SIG-M5 treated with dmso at 0.1 percent for 504 hours (cell line): ENCODE data around the gene DOCK1.

Experiments used
- DNase-seq: peaks from one replicate; lab custom pipeline; 2025; ENCODE audit not compliant: unreplicated experiment; lab: John Stamatoyannopoulos, UW

DOCK1 gene

DNA sequence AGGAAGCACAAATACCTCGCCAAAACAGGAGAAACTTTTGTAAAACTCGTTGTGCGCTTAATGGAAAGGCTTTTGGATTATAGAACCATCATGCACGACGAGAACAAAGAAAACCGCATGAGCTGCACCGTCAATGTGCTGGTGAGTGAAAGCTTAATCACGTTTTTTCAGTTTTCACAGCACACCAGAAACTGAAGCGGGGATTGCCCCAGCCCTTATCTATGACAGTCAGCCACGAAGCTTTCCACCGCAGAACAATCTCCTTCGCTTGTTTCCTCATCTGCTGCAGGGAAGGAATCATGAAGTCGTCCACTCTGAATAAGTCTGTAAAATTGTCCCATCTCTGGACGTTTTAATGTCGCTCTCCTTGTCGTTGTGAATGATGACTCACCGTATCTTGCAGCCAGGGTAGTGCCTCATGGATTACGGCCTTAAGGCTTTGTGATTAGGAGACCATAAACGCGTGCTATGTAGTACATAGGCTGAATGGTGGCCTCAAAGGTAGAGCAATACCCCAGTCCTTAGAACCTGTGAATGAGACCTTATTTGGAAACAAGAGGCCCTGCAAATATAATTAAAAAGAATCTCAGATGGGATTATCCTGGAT, 468.9 kb downstream of the DOCK1 start:
- DNase-seq, result no peak

- DNase-seq, result no peak
Observed at GRCh38 chr10:127374901-127375300, 469.7 kb downstream of the DOCK1 start.

DNA sequence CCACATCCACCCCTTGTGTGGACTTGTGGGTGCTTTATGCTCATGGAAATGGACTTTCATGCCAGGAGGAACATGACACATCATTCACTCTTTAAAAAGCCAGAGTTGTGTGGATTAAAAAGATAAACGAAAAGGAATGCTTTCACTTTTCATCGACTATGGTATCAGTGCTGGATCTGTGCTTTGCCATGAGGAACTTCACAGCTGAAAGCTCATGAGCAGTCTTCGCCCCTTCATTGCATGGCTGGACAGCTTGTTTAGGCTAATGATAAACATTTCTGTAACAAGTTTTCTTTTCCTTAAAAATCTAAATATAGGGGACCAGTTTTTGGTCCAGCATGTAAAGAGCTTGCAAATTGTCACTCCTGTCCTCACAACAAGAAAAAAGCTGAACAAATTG, 470.2 kb downstream of the DOCK1 start:
- no peak for DNase-seq

GRCh38 chr10:127376071-127376470, 470.8 kb downstream of the DOCK1 start:
- no peak for DNase-seq

DNA sequence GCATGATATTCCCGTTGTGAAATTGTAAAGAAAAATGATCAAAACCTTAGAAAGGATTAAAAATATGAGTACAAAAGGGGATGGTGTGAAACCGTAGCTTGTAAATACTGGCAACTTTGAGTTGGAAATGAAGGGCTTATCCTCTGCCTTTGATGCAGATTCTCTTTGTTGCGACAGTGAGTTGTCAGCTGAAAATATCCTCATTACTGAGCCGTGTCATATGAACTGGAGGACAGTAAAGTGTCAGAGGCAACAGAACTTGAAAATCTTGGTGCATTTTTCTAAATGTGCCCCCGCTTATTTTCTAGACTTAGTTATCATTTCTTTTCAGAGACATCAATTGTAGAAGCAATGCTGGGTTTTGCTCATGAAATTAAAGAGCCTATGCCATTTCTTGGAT, 473.4 kb downstream of the DOCK1 start:
- DNase-seq, result no peak

- DNase-seq, result no peak
Observed at GRCh38 chr10:127384532-127384931, 479.3 kb downstream of the DOCK1 start.

DNA sequence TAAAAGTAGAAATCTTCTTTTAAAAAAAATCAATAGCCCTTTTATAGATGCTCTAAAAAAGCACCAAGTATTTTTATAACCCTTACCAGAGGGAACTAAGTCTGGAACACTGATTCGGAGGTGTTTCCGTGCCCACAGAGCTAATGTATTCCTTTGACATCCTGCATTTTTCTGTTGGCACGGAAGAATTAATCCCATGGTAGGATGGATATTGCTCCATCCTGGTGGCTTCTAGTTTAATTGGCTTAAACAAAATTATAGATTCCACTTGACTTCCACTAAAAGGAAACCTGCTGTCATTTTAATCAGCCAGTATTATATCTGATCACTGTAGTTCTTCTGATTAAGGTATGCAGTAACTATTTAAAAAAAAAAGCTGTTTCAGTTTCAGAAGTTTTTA, 479.8 kb downstream of the DOCK1 start:
- no peak for DNase-seq

- no peak for DNase-seq
Observed at GRCh38 chr10:127386606-127387327, 481.5 kb downstream of the DOCK1 start.

- no peak for DNase-seq
Observed at GRCh38 chr10:127391875-127392274, 486.6 kb downstream of the DOCK1 start.

DNA sequence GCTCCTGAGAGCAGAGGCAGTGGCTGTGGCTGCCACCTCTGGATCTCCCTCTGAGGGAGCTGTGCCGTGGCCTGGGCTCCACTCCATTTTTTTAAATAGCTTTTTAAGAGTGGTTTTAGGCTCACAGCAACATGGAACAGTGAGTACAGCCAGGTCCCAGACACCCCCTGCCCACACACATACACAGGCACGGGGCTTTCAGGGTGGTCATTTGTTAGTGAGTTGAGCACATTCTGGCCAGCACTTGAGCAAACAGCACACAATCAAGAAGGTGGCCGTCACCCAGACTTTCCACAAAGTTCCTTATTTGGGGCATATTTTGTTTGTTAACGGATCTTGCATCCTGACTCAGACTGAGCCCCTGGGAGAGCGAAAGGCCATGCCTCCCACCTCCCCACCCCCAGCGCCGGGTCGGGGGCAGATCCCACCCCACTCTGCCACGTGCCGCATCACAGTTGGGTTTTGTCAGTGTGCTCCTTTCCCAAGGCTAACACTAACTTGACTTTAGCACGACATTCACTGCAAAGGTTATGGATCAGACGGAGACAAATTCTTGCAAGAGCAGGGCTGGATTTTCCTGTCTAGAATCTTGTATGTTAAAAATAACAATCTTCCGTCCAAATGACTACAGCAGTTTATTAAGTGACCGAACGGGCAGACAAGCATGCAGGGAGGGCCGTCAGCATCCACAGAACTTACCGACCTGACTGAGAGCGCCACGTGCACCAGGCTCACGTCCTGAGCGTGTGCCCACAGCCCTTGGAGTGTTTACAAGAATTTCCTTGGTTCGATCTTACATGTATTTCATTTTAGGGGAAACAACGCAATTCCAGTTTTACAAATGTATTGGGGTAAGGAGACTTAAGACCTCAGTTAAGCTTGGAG, 487.4 kb downstream of the DOCK1 start:
- DNase-seq, result no peak

DNA sequence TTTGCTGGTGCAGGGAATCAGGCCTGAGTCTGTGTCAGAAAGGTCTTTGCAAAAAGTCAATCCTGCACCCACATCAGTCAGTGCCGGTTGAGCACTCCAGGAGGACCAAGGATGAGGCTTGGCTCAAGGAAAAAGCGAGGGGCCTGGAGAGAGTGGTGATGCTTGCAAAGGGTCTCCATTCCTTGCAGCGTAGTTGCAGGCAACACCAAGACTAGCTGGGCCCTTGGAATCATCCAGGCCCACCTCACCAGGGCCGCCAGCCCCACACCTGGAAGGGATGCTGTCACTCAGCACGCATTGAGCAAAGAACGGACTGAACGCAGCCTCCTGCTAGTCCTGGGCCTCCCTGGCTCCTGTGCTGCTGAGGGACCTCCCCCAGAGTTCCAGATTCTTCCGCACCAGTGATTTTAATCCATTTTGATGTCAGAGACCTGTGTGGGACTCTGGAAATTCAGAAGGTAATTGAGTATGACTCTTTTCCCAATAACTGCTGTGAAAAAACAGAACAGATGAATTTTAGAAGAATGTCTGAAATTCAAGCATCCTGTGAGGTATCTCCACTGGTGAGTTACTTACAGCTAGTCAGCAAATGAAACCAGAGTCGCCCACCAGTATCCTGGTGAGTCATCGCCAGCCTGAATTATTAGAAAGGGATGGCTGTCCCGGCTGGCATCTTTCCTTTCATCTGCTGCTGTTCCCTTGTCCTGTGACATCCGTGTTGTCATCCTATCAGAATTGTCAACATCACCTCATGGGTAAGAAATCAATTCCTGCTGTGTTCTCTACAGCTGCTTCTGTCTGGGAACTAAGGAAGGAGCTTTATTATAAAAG, 493.1 kb downstream of the DOCK1 start:
- DNase-seq, result no peak

- no peak for DNase-seq
Observed at GRCh38 chr10:127398971-127399365, 493.7 kb downstream of the DOCK1 start.

GRCh38 chr10:127399668-127400067, 494.4 kb downstream of the DOCK1 start:
- peak; percentile 0 for DNase-seq

DNA sequence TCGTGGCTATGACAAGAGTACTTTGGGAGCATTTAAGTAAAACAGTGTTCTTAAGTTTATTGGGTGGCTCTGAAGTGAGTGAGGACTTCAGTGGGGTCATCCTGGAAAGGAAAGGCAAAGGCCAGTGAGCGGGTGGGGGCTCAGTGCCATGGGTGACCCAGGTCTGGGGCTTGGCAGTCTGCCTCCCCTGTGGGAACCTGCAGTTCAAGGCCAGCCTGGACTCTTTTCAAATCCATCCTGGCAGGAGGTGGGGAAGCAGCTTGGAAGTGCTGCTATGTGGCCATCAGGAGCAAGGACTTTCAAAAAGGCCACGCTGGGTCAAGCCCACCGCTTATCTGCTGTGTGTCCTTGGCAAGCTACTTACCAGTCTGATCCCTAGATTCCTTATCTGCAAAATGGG, 495.0 kb downstream of the DOCK1 start:
- no peak for DNase-seq

GRCh38 chr10:127402596-127403409, 497.6 kb downstream of the DOCK1 start:
- no peak for DNase-seq

DNA sequence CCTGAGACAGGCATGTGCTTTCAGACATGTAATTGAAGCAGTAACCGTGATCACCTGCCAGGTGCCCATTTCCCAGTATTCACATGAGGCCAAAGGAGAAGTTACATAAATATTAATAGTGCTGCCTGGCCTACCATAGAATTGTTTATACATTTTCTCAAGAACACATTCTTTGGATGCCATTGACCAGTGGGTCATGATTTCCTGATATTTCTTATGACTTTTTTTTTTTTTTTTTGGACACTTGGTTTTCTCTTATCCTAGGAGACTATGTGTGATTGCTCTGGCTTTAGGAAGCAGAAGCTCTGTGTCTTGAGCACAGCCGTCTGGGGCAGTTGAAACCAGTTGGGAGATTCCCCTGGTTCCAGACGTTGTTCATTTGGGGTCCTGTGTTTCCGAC, 500.0 kb downstream of the DOCK1 start:
- no peak for DNase-seq

GRCh38 chr10:127406018-127406550, 500.9 kb downstream of the DOCK1 start:
- DNase-seq, result no peak

GRCh38 chr10:127407551-127407950, 502.3 kb downstream of the DOCK1 start:
- no peak for DNase-seq

GRCh38 chr10:127408112-127408710, 503.0 kb downstream of the DOCK1 start:
- DNase-seq, result no peak

GRCh38 chr10:127408733-127409132, 503.5 kb downstream of the DOCK1 start:
- no peak for DNase-seq
